Coronary artery (tissue), 2 donors: ENCODE data around the gene LIF.
"Not testable (repeated sequence)": the region's sequence is repeated elsewhere in the genome, so short reads cannot be mapped to it uniquely, and the experiment has no call there.

ENCODE experiments used
- DNase-seq: peaks from one replicate; pipeline ENCODE4 v3.0.0-alpha.2; 2017; ENCODE audit warnings: low spot score
- H3K27ac ChIP-seq, 2 donors: fragments of 200-600 bp; sonication (generic); one replicate each; pipeline ENCODE4 v1.5.1; 2016 to 2019
- H3K4me3 ChIP-seq: fragments of 200-600 bp; sonication (generic); 2 replicates; pipeline ENCODE4 v1.5.1; 2016; ENCODE audit warnings: mild to moderate bottlenecking, moderate library complexity
- CTCF ChIP-seq: fragments of 200-600 bp; sonication (generic); IDR thresholded peaks from one replicate; pipeline ENCODE4 v1.5.1; 2019; ENCODE audit warnings: antibody characterized with exemption

The LIF gene

DNA sequence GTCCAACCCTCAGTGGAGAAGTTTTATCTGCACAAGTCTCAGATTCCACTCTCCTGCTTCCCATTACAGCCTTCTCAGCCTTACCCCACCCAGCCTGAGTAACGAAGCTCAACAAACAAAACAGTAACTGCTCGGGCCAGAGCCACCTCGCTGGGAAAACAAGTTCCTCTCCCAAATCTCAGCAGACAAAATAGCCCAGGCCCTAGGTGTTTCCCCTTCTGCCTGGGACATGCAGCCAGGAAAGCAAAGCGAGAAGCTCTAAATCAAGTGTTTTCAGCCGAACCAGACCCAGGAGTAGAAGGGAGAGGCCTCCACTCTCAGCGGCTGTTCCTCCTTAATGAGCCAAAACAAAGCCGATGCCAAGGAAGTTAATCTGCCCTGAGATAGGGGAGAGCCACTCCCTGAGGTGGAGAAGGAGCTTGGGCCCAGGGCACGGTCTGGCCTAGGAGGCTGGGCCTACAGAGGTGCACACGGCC lies 44.0 kb downstream of the LIF start:
- peak overlapping the region in 1 of 2 donors; percentile 72 for H3K27ac ChIP-seq
- H3K4me3 ChIP-seq = no peak overlapping the region
- no peak for DNase-seq
- TF ChIP-seq CTCF = no peak

- no peak for TF ChIP-seq CTCF
- Histone ChIP-seq H3K4me3 (no peak overlapping the region), H3K27ac (peak overlapping the region in 1 of 2 donors; percentile 48)
- no peak for DNase-seq
Measured at GRCh38 chr22:30201945-30202344, 44.6 kb downstream of the LIF start.

DNA sequence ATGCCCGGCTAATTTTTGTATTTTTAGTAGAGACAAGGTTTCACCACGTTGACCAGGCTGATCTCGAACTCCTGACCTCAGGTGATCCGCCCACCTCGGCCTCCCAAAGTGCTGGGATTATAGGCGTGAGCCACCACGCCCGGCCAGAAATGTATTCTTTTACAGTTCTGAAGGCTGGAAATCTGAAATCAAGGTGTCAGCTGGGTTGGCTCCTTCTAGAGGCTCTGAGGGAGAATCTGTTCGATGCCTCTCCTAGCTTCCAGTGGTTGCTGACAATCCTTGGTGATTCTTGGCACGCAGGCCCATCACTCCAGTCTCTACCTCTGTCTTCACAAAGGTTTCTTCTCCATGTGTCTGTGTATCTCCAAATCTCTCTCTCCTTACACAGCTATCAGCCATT lies 45.7 kb downstream of the LIF start:
- not testable (repeated sequence) for DNase-seq, H3K4me3 ChIP-seq, H3K27ac ChIP-seq

DNA sequence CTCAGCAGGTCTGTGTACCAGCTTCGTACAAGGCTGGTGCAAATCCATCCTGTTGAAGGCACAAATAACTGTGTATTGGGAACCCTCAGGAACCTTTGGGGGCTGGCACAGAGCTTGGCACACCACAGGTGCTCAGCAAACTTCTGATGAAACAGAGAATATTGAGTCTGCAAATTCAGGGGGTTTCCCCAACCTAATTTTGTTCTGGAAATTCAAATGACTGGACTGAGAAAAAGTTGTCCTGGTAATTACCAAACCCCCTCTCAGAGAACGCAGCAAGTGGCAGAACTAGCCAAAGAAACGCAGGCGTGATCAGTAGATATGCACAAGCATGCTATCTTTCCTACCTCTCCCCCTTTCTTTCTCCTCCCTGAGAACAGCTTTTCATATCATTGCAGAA lies 47.6 kb downstream of the LIF start:
- Histone ChIP-seq H3K4me3 (no peak overlapping the region), H3K27ac (no peak overlapping the region)
- TF ChIP-seq CTCF = no peak
- DNase-seq = no peak

GRCh38 chr22:30198152-30198825 lies 48.3 kb downstream of the LIF start:
- TF ChIP-seq CTCF = no peak
- no peak overlapping the region for H3K27ac ChIP-seq
- H3K4me3 ChIP-seq = no peak overlapping the region
- no peak for DNase-seq

DNA sequence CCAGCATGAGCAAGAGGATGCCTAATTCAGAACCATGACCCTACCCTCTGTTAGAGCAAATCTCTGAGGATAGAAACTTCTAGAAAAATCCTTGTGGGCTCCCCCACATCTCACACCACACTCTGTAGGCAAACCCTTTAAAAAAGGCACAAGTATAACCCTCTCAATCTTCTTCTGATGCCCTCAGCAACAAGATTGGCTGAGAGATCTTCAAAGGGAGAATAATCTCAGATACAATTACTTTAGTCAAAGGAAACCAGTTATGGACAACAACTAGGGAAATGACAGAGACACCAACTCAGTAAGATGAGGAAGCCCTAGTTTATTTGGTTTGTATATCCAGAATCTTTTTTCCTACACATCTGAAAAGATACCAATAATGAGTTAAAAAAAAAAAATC lies 49.2 kb downstream of the LIF start:
- TF ChIP-seq CTCF = no peak
- Histone ChIP-seq H3K4me3 (no peak overlapping the region), H3K27ac (peak overlapping the region; percentile 82 to 84)
- no peak for DNase-seq

GRCh38 chr22:30196880-30197336 lies 49.7 kb downstream of the LIF start:
- no peak for DNase-seq
- TF ChIP-seq CTCF = no peak
- no peak overlapping the region for H3K4me3 ChIP-seq
- H3K27ac ChIP-seq = peak overlapping the region; percentile 82 to 84
